ENCODE data around the gene BAK1.

DNA sequence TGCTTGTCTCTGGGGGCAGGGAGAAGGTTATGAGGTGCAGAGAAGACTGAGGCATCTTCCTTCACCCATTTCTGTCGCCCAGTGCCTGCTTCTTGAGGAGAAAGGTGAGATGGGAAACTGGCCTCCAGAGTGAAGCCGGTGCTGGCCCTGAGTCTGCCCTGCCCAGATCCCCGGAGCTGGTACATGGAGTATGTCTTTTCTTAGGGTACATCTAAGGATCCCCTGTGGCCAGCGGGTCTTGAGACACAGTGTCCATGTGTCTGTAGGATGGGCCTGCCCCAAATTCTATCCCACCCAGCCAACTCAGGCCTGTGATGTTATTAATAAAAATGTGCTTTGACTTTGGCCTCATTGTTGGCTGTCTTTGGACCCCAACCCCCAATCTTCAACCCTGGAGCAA lies 8.8 kb upstream of the BAK1 start:
- no peak for TF ChIP-seq CTCF (conservative IDR thresholded peaks at IDR 0.05 in 1 of 2, IDR thresholded peaks at IDR 0.05 in 1 of 2; ENCODE audit: low read depth in 1 of 2, low read length in 2 of 2)
- TF ChIP-seq EZH2 (IDR thresholded peaks at IDR 0.05; ENCODE audit: low read length, missing control alignments): no peak
